HuH-7.5 (cell line): Measurements from ENCODE around the gene PLA2G4A.
"Not testable (repeated sequence)": the region's sequence is repeated elsewhere in the genome, so short reads cannot be mapped to it uniquely, and the experiment has no call there.

Experiments used
- DNase-seq: peaks from one replicate; pipeline ENCODE4 v3.0.0; 2011; ENCODE audit warnings: low spot score

The PLA2G4A gene

DNA sequence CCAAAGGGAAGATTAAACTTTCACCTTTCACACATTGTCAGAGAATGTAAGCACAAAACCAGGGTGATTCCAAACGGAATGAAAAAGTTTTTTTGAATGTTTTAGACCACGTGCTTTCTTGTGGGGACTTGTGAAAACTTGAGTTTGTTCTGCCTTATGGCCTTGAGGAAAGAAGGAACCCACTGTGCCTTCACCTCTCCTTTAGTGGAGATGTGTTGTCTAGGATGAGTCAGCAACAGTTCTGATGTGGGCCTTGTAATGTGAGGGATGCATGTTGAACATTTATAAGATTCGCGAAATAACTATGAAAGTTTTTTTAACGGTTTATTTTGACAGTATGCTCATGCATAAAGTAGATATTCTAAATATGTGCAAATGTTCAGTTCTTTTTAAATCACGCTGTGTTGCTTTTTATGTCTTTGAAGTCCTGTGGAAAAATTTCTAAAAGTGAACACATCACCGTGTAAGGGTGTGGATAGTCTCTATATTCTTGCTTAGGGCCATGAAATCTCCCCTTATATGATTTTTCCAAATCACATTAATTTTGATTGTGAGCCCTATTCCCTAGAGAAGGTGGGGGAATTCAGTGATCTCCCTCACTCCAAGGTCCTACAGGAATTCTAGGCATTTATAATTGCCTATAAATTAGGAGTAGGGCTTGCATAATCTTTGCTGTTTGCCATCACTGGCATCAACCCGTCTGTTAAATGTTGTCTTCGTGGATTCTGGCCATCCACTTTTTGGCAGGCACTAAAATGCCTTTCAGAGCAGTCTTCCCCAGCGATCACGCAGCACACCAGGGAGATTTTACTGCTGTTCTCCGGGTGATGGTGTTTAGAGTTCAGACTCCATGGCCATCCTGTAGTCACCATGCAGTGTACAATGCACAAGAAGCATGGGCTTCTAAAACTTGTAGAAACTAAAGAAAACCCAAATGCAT lies 47.4 kb downstream of the PLA2G4A start:
- no peak for DNase-seq

DNA sequence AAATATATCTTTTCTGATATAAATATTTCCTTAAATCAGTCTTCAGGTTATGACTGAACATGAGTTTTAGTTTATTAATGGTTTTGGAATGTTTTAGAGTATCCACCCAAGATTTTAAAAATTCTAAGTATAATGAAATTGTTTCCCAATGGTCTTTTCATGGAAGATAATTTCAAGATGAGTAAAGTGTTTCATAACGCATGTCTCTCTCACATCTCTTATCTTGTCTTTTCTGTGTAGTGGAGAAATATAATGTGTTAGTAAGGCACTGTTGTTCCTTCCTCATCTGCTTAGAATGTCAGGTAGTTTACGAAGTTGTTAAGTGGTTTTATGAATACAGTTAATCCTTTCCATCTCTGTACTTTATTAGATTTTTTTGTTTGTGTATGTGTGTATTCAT lies 49.6 kb downstream of the PLA2G4A start:
- no peak for DNase-seq

DNA sequence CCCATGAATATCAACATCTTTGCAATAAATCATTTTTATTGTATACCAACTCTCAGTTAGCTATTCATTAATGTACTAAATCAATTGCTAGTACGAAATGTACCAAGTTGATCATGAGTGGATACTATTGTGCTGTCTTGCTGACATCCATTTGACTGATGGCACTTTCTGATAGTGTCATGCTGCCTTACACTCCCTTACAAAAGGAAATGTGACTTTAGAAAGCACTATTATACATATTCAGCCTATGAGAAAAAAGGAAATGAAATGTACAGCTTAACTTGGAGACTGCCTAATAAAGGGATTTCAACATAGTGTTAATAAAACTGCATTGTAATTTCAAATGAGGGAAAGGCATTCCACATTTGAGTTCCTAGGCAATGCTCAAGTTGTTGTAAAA lies 52.2 kb downstream of the PLA2G4A start:
- DNase-seq, result no peak

DNA sequence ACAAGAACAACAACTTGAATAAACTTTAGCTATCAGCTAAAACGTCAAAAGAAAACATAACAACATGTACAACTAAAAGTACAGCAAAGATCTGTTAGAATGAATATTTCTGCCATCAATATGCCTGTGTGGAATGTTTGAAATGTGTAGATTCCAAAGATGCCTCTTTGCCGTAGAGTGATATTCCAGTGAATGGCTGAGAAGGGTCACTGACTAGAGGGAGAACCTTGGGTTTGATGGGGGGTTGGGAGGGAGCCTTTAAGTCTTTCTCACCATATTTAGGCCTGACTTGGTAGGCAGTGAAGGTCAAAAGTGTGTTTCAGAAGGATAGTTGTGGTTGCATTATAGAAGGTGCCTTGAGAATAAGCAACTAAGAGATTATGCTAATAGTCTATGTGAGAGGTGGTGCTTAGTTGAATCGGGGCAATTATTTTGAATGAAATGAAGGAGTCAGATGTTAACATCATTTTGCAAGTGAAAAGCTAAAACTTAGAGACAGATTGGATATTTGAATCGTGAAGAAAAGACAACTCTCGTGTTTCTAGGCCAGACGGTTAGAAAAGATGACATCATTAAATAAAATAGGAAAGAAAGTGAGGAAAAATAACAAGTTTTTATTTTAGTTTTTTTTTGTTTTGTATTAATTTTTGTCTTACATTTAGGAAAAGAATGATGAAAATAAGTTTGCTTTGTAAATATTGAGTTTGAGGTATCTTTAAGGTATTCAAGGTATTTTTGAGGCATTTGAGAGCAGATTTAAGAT lies 53.8 kb downstream of the PLA2G4A start:
- DNase-seq, result no peak

DNA sequence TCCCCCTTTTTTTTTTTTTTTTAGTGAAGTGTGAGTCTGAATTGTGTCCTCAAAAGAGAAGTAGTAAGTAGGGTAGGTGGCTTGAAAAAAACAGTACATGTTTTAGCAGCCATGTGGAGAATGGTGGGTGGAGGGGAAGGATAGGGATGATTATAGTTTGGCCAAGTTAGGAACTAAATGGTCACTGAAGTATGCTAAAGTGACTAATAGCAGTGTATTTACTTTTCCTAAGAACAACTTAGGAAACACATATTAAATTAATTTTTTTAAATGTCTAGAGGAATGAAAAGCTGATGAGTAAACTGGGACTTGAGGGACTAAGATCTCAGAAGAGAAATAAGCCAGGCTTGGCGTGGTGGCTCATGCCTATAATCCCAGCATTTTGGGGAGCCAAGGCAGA lies 55.5 kb downstream of the PLA2G4A start:
- DNase-seq, result no peak

DNA sequence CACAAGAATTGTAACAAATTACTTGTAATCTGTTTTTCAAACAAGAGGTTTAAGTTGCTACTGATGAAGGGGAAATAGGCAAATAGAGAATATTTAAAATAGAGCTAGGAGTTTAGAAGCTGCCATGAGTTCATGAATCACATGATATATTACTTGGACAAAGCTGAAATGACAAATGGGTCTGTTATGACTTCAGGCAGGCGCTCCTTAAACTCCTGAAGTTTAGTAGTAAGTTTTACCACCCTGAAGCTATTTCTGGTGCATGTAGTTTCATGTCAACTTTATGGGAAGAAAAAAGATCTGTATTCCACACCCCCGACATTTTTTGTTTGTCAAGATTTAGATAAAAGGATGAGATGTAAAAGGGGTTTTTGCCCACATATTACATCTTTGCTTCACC lies 58.5 kb downstream of the PLA2G4A start:
- DNase-seq, result no peak

DNA sequence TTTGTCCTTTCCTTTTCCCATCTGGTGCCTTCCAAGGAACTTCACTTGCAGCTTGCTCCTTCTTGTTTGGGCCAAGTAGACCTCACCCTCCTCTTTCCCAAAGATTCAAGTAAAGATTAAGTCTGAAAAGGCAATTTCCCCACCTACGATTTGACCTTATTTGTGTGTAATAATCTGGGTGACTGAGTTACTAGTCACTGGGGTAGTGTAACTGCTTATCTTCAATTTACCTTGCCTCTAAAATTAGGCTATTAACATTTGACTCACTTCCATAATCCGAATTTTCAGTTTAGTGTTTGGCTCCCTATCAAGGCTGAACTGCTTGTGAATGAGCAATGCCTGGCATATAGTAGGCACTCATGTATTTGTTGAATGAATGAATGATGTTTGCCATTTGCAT lies 59.6 kb downstream of the PLA2G4A start:
- no peak for DNase-seq

DNA sequence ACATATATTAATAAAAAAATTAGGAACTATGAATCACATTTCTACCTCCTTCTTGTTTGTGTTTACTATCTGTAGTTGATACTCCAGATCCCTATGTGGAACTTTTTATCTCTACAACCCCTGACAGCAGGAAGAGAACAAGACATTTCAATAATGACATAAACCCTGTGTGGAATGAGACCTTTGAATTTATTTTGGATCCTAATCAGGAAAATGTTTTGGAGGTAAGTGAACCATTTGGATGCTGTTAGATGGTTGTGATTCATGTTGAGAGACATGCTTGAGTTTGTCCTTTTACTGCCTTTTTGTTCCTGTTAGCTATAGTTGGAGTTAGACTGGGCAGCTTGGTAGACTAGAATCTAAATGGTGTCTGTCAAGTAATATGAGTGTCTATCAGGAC lies 64.2 kb downstream of the PLA2G4A start:
- no peak for DNase-seq

DNA sequence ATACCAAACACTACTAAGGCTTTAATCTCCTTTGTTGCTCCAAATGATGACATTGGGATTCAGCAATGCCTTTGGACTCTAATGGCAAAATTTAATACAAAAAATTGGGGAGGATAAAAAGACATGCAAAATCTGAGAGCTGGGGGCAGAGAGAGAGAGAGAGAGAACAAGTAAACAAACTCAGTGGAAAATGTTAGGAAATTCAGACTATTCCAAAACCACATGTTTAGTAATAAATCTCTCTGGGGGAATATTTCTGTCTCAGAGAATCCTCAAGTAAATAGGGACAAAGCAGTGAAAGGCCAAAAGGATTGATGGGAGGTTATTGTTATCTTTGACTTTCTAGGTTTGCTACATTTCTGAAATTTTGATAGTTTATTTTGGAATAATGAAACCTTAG lies 65.7 kb downstream of the PLA2G4A start:
- DNase-seq, result no peak

DNA sequence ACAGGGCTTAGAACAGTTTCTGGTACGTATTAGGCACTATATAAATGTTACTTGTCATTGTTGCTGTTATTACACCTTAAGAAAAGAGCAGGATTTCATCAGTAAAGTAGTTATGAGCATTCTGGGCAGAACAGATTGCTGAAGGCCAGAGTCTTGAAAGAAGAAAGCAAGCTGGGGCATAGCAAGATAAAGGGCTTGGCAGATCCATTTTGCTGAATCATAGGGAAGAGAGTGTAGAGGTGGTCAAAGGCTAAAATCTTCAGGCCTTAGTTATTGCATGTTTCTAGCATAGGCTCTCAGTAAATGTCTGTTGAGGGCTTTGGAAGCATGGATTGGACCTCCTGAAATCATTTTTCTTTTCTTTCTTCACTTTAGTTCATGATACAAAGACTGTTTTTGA lies 67.5 kb downstream of the PLA2G4A start:
- no peak for DNase-seq

DNA sequence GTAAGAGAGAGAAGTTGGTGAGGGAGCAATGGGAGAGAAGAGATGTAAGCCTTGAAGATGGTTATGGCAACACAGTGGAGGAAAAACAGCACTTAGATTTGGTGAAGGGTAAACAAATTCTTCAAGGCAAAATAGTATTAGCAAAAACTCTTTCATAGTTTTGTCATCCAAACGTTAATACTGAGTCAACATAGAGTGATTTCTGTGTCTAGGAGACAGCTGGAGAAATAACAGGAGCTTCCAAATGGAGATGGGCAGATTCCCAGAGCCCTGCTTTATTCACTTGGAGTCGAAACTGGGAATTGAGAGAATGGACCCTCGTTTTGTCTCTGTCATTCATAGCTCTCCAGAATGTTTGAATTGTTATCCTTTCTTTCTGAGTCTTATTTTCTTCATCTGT lies 68.3 kb downstream of the PLA2G4A start:
- DNase-seq, result no peak

DNA sequence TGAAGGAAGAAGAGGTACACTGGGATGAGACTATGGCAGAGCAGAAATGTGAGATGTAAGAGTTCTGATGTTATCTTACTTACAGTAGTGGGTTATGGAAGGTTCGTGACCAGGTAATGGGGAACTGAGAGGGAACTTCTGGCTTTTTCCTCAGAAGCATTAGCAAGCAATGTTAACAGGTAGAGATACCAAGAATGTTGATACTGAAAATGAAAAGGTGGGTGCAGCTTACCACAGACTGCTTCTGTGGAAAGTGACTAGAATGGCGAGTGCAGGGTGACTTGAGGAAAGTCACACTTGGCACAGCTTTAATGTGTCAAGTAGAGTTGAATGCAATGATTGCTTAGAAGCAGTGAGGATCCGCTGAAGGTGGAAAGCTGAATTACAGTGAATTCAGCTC lies 70.8 kb downstream of the PLA2G4A start:
- DNase-seq, result no peak

DNA sequence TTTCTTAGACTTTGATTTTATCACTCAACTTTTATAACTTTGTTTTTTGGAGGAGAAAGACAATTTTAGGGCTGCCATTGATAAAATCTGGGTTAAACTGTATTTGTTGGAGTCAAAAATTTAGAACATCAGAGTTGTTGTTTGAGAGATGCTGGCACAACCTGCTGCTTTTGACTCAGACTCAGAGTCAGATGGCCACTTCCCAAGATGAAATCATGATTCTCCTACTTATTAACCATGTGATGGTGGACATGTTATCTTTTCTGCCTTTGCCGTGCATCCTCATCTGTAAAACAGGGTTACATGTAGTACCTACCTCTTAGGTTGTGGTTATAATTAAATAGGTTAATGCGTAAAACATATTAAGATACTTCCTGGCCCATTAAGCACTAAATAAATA lies 71.2 kb downstream of the PLA2G4A start:
- no peak for DNase-seq

DNA sequence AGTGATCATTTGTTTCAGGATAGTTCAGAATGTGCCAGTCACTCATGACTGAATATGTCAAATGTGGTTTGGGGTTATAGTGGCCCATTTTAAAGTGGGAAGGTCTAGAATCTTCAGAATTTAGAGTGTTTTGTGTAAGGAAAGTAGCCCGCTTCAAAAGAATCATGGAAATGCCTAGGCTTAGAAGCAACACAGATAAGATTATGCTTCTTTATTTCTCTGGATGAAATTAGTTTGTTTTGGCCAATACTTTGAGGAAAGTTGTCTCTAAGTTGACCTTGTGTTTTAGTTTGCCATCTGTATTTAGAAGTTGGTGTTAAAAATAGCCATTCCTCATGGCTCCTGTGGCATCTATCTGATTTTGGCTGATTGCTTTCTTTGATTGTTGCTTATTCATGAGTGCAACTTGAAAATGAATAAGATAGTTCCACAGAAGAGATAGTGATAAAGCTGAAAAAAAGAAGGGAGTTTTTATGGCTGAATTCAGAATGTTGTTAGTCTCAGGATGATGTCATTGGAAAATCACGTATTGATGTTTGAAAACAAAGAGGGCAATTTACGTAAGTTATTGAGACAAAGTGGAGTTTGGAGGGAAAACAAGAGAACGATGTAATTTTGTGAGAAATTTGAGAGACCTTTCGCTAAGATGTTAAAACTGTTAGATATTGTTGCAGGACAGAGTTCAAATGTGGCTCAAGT lies 71.9 kb downstream of the PLA2G4A start:
- no peak for DNase-seq

DNA sequence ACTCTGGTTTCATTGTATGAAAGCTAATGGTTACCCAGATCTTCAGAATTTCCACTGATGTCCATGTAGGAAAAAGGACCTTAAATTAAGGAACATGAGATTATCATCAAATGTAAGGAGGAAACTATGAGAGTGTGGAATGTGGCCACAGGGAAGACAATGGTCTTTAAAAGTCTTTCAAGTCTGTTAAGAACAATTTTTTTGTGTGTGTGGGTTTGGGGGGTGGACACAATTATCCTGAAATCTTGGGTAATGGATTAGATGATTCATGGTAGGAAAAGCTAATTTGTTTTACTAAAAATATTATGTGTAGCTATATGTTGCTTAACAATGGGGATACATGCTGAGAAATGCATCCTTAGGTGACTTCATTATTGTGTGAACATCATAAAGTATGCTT lies 72.9 kb downstream of the PLA2G4A start:
- no peak for DNase-seq

DNA sequence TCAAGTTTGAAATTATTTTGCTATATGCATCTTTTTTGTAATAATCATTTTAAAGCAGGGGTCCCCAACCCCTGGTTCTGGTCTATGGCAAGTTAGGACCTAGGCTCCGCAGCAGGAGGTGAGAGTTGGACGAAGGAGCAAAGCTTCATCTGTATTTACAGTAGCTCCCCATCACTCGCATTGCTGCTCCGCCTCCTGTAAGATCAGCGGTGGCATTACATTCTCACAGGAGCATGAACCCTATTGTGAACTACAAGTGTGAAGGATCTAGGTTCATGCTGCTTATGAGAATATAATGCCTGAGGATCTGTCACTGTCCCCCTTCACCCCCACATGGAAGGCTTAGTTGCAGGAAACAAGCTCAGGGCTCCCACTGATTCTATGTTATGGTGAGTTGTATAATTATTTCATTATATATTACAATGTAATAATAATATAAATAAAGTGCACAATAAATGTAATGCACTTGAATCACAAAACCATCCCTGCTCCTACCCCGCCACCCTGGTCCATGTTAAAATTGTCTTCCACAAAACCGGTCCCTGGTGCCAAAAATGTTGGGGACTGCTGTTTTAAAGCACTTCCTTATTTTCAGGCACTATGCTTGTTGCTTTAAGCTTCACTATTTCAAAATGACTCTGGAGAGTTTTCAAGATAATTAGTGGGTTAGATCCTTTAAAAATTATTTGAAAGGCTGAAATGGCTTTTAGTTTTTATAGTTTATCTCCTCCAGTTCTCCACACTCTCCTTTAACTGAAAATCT lies 74.8 kb downstream of the PLA2G4A start:
- no peak for DNase-seq

DNA sequence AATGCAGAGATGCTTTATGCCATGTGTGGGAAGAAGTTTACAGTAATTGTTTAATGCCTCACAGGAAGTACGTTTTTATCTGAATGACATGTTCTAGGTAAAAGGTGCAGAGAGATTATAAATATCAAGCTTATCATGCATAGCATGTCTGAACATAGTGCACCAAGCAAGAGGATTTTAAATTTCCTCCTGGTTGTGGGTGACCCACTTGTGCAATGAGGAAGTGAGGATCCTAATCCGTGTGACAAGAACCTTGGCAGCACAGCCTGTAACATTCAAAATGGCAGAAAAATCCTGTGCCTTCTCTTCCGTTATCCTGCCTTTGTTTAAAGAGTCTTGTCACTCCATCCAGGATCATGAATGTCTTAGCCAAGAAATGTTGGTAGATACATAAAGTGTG lies 75.6 kb downstream of the PLA2G4A start:
- no peak for DNase-seq

DNA sequence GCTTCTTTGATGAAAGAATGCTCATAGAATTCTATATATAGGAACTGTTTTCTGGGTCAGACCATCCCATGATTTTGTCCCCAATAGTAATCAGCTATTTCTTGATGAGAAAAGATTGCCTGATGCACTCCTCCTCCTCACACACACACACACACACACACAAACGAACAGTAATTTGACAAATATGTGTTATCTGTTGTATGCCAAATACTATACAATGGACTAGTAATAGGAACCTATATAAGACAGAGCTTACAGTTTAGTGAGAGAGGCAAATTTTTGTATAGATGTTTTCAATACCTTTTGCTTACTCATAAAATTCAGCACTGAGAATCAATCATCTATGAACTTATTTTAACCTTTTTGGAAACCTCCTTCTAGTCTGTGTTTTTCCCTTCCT lies 76.8 kb downstream of the PLA2G4A start:
- DNase-seq, result no peak

DNA sequence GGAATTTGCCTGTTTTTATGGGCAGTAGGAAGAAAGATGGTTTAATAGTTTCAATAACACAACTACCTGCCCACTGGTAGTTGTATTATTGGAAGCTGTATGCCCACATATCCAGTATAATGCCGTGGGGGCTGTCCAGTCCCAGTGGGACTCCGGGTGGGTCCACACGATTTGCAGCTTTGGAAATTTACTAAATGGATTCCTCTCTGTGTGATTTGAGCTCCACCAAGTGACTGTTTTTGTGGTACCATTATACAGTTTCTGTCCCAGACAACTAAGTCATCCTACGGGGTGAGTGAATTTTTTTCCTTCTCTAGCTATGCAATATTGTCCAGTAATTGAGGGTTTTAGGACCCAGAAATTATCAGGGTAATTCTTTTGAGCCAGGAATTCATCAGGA lies 86.8 kb downstream of the PLA2G4A start:
- no peak for DNase-seq

DNA sequence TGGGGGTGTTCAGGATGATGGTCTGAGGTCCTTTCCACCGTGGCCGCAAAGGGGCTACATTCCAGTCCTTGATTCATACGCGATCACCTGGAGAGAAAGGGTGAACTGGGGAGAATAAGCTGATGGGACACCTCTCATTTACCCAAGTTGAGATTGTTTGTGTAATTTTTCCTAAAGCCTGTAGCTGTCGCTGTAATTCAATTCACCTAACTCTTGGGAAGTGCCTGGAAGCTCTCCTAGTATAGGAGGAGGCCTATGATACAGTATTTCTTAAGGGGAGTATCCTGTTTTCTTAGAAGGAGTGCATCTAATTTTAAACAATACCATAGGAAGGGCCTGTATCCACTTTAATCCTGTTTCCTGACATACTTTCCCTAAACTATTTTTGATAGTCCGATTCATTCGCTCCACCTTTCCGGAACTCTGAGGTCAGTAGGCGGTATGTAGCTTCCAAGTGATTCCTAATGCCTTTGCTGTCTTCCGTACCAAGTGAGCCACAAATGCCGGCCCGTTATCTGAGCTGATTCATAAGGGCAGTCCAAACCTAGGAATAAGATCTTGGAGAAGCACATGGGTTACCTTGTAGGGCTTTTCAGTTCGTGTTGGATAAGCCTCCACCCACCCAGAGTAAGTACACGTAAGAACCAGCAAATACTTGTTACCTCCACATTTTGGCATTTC lies 88.5 kb downstream of the PLA2G4A start:
- not testable (repeated sequence) for DNase-seq

DNA sequence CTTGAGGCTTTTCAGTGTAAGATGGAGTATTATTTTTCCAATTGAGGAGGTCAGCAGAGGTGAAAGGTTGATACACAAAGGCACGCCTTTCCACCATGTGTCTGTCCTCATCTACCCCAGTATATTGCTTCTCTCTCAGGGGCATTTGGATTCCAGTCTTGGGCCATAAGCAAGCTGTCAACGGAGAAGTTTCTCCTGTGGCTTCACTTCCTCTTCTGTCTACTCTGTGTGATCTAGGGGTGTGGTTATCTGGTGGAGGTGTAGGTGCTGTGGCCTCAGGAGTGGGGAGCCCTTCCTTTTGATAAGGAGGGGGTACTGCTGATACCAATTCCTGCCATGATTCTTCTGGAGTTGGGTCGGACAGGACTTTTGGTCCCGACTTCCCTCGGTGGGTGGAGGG lies 92.6 kb downstream of the PLA2G4A start:
- not testable (repeated sequence) for DNase-seq
